ENCODE results near the gene STC2.
"Not testable (repeated sequence)": the region's sequence is repeated elsewhere in the genome, so short reads cannot be mapped to it uniquely, and the experiment has no call there.

The STC2 gene

GRCh38 chr5:173327948-173328843, at the start of gene STC2:
Gene STC2 (minus strand): TSS chr5:173328414. CDS start chr5:173328193, 221 bp downstream.
- DNase-seq: peak; percentile 80

GRCh38 chr5:173371400-173371799, 43.2 kb upstream of the STC2 start:
- DNase-seq: no peak

GRCh38 chr5:173363406-173363805, 35.2 kb upstream of the STC2 start:
- not testable (repeated sequence) for DNase-seq

- DNase-seq: no peak
Measured at GRCh38 chr5:173355561-173355960, 27.3 kb upstream of the STC2 start.

- DNase-seq: no peak
Measured at GRCh38 chr5:173354645-173355044, 26.4 kb upstream of the STC2 start.

GRCh38 chr5:173352366-173353349, 24.4 kb upstream of the STC2 start:
- DNase-seq: no peak

- DNase-seq: no peak
Measured at GRCh38 chr5:173342813-173343755, 14.9 kb upstream of the STC2 start.

- no peak for DNase-seq
Measured at GRCh38 chr5:173341961-173342430, 13.8 kb upstream of the STC2 start.

GRCh38 chr5:173340984-173341383, 12.8 kb upstream of the STC2 start:
- no peak for DNase-seq

- no peak for DNase-seq
Measured at GRCh38 chr5:173340451-173340850, 12.2 kb upstream of the STC2 start.

GRCh38 chr5:173339286-173339685, 11.1 kb upstream of the STC2 start:
- no peak for DNase-seq

- no peak for DNase-seq
Measured at GRCh38 chr5:173338380-173339015, 10.3 kb upstream of the STC2 start.

- DNase-seq: no peak
Measured at GRCh38 chr5:173334808-173335207, 6.6 kb upstream of the STC2 start.

GRCh38 chr5:173333925-173334661, 5.9 kb upstream of the STC2 start:
- no peak for DNase-seq

- peak; percentile 61 for DNase-seq
Measured at GRCh38 chr5:173331956-173332479, 3.8 kb upstream of the STC2 start.

- no peak for DNase-seq
Measured at GRCh38 chr5:173331287-173331686, 3.1 kb upstream of the STC2 start.

GRCh38 chr5:173330338-173331206, 2.4 kb upstream of the STC2 start:
- no peak for DNase-seq

- no peak for DNase-seq
Measured at GRCh38 chr5:173329491-173330337, 1.5 kb upstream of the STC2 start.
